Stimulated activated CD4-positive, alpha-beta T cell treated with anti-CD3 and anti-CD28 coated beads, Interleukin-15, amount 100 ng/mL, for 1 hour (primary cell): ENCODE results near the gene ACAD11.

ENCODE experiments used
- DNase-seq, 2 donors: peaks; one replicate each; pipeline ENCODE4 v3.0.0-alpha.2; 2020; ENCODE audit warnings: low read depth in 1 of 2, low spot score in 1 of 2

Gene ACAD11

GRCh38 chr3:132517311-132517710 lies 142.3 kb downstream of the ACAD11 start:
- DNase-seq = no peak

DNA sequence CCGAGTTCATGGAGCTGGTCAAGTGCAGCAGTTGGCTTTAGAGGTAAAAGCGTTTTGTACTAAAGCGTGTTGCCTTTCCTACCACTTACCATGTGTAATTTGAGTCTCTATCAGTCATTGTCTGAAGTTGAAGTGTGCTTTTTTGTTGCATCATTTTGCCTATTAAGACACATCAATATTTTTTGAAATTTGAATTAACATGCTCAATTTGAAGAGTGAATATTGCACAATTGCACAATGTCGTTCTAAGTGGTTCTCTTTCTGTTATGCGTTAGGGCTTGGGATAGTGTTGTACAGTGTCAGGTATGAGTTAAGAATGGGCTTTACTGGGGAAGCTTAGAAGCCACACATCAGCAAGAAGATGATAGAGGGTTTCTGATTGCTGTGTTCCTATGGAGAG lies 146.6 kb downstream of the ACAD11 start:
- no peak for DNase-seq

DNA sequence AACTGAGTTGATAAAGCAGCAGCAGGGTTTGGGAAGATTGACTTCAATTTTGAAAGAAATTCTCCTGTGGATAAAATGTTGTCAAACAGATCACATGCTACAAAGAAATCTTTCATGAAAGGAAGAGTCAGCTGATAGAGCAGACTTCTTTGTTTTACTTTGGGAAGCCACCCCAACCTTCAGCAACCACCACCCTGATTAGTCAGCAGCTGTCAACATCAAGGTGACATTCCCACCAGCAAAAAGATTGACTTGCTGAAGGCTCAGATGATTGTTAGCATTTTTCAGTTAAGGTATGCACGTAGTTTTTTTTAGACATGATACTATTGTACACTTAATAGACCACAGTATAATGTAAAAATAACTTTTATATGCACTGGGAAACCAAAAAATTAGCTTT lies 150.1 kb downstream of the ACAD11 start:
- DNase-seq = no peak

DNA sequence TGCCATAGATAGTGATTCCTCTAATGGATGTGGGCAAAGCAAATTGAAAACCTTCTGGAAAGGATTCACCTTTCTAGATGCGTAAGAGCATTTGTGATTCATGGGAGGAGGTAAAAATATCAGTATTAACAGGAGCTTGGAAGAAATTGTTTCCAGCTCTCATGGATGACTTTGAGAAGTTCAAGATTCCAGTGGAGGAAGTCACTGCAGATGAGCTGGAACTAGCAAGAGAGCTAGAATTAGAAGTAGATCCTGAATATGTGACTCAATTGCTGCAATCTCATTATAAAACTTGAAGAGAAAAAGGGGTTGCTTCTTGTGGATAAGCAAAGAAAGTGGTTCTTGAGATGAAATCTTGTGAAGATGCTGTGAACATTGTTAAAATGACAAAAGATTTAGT lies 150.5 kb downstream of the ACAD11 start:
- DNase-seq = no peak
